Measurements from ENCODE around the gene LDLRAD4.

Gene LDLRAD4

GRCh38 chr18:13275075-13275474 lies 56.5 kb downstream of the LDLRAD4 start:
- Histone ChIP-seq H3K36me3 (ENCODE audit: low read length) (no peaks in the 10 kb centered on the region), H3K9me3 (ENCODE audit: insufficient read depth, low read length) (no peaks in the 10 kb centered on the region), H3K27ac (ENCODE audit: low read depth, low read length) (no peak overlapping the region), H3K4me3 (ENCODE audit: insufficient read depth, low read length, poor library complexity, severe bottlenecking) (no peak overlapping the region), H3K9me2 (replicated peaks; ENCODE audit: insufficient read depth, low read length) (no peaks in the 10 kb centered on the region), H4K20me1 (ENCODE audit: low read depth, low read length) (no peaks in the 10 kb centered on the region), H2AFZ (ENCODE audit: low read depth, low read length, severe bottlenecking) (no peak overlapping the region), H3K79me2 (ENCODE audit: insufficient read depth, low read length) (no peaks in the 10 kb centered on the region), H3K27me3 (ENCODE audit: low read length) (no peaks in the 10 kb centered on the region), H3K4me2 (ENCODE audit: low read depth, low read length, poor library complexity, severe bottlenecking) (no peak overlapping the region), H3F3A (ENCODE audit: insufficient read depth) (no peaks in the 10 kb centered on the region), H3K9ac (ENCODE audit: low read length) (no peak overlapping the region)
- TF ChIP-seq CTCF (IDR thresholded peaks at IDR 0.05; ENCODE audit: insufficient read depth, low read length, poor library complexity, severe bottlenecking): no peak
- no peak for TF ChIP-seq EZH2phosphoT487 (conservative IDR thresholded peaks at IDR 0.05; ENCODE audit: low read length)

GRCh38 chr18:13276530-13277520 lies 58.3 kb downstream of the LDLRAD4 start:
- Histone ChIP-seq H3K9me2 (replicated peaks; ENCODE audit: insufficient read depth, low read length) (no peaks in the 10 kb centered on the region), H3F3A (ENCODE audit: insufficient read depth) (no peaks in the 10 kb centered on the region), H3K36me3 (ENCODE audit: low read length) (no peaks in the 10 kb centered on the region), H4K20me1 (ENCODE audit: low read depth, low read length) (no peaks in the 10 kb centered on the region), H3K79me2 (ENCODE audit: insufficient read depth, low read length) (no peaks in the 10 kb centered on the region), H3K27ac (ENCODE audit: low read depth, low read length) (no peak overlapping the region), H3K4me2 (ENCODE audit: low read depth, low read length, poor library complexity, severe bottlenecking) (no peak overlapping the region), H3K4me3 (ENCODE audit: insufficient read depth, low read length, poor library complexity, severe bottlenecking) (no peak overlapping the region), H3K9me3 (ENCODE audit: insufficient read depth, low read length) (no peaks in the 10 kb centered on the region), H3K9ac (ENCODE audit: low read length) (no peak overlapping the region), H3K27me3 (ENCODE audit: low read length) (no peaks in the 10 kb centered on the region), H2AFZ (ENCODE audit: low read depth, low read length, severe bottlenecking) (no peak overlapping the region)
- no peak for TF ChIP-seq CTCF (IDR thresholded peaks at IDR 0.05; ENCODE audit: insufficient read depth, low read length, poor library complexity, severe bottlenecking)
- TF ChIP-seq EZH2phosphoT487 (conservative IDR thresholded peaks at IDR 0.05; ENCODE audit: low read length): no peak

DNA sequence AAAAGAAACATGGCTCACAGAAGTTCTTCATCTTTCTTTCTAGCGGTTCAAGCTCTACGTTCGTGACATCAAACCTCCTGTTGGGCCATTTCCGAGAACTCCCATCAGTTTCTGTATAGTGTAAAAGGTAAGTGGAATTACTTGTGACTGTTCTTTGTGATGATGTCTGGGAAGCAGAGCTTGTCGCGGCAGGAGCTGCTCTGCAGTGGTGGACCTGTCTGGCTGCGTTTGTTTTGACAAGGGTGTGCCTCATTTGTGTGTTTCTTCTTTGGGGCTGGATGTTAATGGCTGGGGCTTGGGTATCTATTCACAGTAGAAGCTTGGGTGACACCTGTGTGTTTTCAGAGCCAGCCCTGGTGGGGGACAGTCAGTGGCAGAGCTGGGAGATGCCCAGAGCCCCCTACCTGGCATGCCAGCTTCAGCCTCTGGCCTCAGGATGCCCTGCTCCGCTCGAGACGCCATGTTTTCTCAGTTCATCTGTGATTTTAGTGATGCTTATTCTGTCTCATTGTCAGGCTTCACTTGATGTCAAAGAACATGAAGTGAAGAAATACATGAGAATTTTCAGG lies 59.6 kb downstream of the LDLRAD4 start:
- H3K79me2 ChIP-seq (ENCODE audit: insufficient read depth, low read length): no peaks in the 10 kb centered on the region
- no peaks in the 10 kb centered on the region for H3F3A ChIP-seq (ENCODE audit: insufficient read depth)
- H2AFZ ChIP-seq (ENCODE audit: low read depth, low read length, severe bottlenecking): no peak overlapping the region
- no peaks in the 10 kb centered on the region for H3K9me3 ChIP-seq (ENCODE audit: insufficient read depth, low read length)
- TF ChIP-seq CTCF (IDR thresholded peaks at IDR 0.05; ENCODE audit: insufficient read depth, low read length, poor library complexity, severe bottlenecking) (no peak), EZH2phosphoT487 (conservative IDR thresholded peaks at IDR 0.05; ENCODE audit: low read length) (no peak)
- H3K9me2 ChIP-seq (replicated peaks; ENCODE audit: insufficient read depth, low read length): no peaks in the 10 kb centered on the region
- H3K27me3 ChIP-seq (ENCODE audit: low read length): no peaks in the 10 kb centered on the region
- no peaks in the 10 kb centered on the region for H3K36me3 ChIP-seq (ENCODE audit: low read length)
- no peak overlapping the region for H3K9ac ChIP-seq (ENCODE audit: low read length)
- no peak overlapping the region for H3K4me3 ChIP-seq (ENCODE audit: insufficient read depth, low read length, poor library complexity, severe bottlenecking)
- no peak overlapping the region for H3K4me2 ChIP-seq (ENCODE audit: low read depth, low read length, poor library complexity, severe bottlenecking)
- H4K20me1 ChIP-seq (ENCODE audit: low read depth, low read length): no peaks in the 10 kb centered on the region
- H3K27ac ChIP-seq (ENCODE audit: low read depth, low read length): no peak overlapping the region

Measured in SU-DHL-6 (cell line).